Testis (tissue), 2 donors: ENCODE data around the gene ICAM4.
"Not testable (repeated sequence)": the region's sequence is repeated elsewhere in the genome, so short reads cannot be mapped to it uniquely, and the experiment has no call there.

Source experiments
- POLR2A ChIP-seq: fragments of 450-650 bp; IDR thresholded peaks from one replicate; pipeline ENCODE4 v1.6.1; 2017; ENCODE audit warnings: antibody characterized with exemption, mild to moderate bottlenecking, moderate library complexity
- TF ChIP-seq, protein P1 (sequence below), 3 experiments: fragments of 450-650 bp in 2 of 3; fragments of 200-600 bp in 1 of 3; sonication (generic) in 1 of 3; IDR thresholded peaks; one replicate each; pipeline ENCODE4 v1.5.1; 2016 to 2019; ENCODE audit warnings: antibody characterized with exemption in 3 of 3, mild to moderate bottlenecking in 2 of 3, moderate library complexity in 1 of 3

DNA sequence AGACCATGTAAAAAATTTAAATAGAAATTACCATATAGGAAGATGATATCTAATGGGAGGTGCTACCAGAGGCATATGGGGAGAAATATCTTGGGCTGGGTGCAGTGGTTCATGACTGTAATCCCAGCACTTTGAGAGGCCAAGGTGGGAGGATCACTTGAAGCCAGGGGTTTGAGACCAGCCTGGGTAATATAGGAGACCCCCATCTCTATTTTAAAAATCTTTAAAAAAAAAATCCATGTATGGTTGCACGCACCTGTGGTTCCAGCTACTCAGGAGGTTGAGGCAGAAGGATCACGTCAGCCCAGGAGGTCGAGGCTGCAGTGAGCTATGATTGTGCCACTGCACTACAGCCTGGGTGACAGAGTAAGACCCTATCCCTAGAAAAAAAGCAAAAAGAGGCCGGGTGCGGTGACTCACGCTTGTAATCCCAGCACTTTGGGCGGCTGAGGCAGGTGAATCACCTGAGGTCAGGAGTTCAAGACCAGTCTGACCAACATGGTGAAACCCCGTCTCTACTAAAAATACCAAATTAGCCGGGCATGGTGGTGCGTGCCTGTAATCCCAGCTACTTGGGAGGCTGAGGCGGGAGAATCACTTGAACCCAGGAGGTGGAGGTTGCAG lies 44.8 kb upstream of the ICAM4 start:
- TF ChIP-seq, protein P1, sequence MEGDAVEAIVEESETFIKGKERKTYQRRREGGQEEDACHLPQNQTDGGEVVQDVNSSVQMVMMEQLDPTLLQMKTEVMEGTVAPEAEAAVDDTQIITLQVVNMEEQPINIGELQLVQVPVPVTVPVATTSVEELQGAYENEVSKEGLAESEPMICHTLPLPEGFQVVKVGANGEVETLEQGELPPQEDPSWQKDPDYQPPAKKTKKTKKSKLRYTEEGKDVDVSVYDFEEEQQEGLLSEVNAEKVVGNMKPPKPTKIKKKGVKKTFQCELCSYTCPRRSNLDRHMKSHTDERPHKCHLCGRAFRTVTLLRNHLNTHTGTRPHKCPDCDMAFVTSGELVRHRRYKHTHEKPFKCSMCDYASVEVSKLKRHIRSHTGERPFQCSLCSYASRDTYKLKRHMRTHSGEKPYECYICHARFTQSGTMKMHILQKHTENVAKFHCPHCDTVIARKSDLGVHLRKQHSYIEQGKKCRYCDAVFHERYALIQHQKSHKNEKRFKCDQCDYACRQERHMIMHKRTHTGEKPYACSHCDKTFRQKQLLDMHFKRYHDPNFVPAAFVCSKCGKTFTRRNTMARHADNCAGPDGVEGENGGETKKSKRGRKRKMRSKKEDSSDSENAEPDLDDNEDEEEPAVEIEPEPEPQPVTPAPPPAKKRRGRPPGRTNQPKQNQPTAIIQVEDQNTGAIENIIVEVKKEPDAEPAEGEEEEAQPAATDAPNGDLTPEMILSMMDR (IDR thresholded peaks at IDR 0.05): not testable (repeated sequence)
- TF ChIP-seq POLR2A: not testable (repeated sequence)
